ENCODE data around the gene DENND4B. TPM values are rescaled to one million over a fixed set of nuclear protein-coding genes. Genes with fewer than 3 reads are reported as not detected.

Gene DENND4B
- total and polyA plus RNA-seq, 10 of the 15 experiments (the other 5 are each of a cell fraction or from before 2014, with no cell fraction given) = 12.0 to 74.8 (median 22.7) TPM

- TF ChIP-seq FOXM1 (IDR thresholded peaks at IDR 0.05; ENCODE audit: low read depth, low read length) (no peak), RELB (IDR thresholded peaks at IDR 0.05; ENCODE audit: low read depth) (no peak), ZNF24 (IDR thresholded peaks at IDR 0.05) (no peak)
Measured at GRCh38 chr1:153953859-153954365, 7.4 kb upstream of the DENND4B start (continued).

- Histone ChIP-seq H3K27me3 (replicated peaks in 1 of 2; ENCODE audit: control insufficient read depth in 2 of 2, insufficient read depth in 2 of 2, low read length in 1 of 2) (no peaks in the 10 kb centered on the region), H3K36me3 (ENCODE audit: control insufficient read depth in 2 of 2, insufficient read depth in 2 of 2, low read length in 1 of 2) (peaks cover 33 to 38% of the 10 kb centered on the region in 2 experiments; a peak in 3 of 4 replicates), H2AFZ (ENCODE audit: control insufficient read depth, low read depth, low read length) (no peak overlapping the region), H3K79me2 (ENCODE audit: control insufficient read depth, insufficient read depth, low read length) (peaks cover 39% of the 10 kb centered on the region), H3K9me3 (replicated peaks; ENCODE audit: control insufficient read depth, insufficient read depth, low read length) (no peaks in the 10 kb centered on the region), H3K4me2 (ENCODE audit: control insufficient read depth, insufficient read depth) (no peak overlapping the region), H3K4me3 (no peak overlapping the region), H3K4me1 (ENCODE audit: control insufficient read depth, insufficient read depth, low read length) (peaks cover 15% of the 10 kb centered on the region), H3K27ac (ENCODE audit: control insufficient read depth, insufficient read depth) (no peak overlapping the region), H4K20me1 (ENCODE audit: control insufficient read depth, insufficient read depth) (peaks cover 12% of the 10 kb centered on the region; the same call in 1 of the 2 replicates), H3K9ac (ENCODE audit: control insufficient read depth, insufficient read depth, low read length) (no peak overlapping the region)
- intact Hi-C loops (cut with micrococcal nuclease; ENCODE audit: unreplicated experiment) (no loop called here), in situ Hi-C loops (cut with MboI) (no loop called here)
- DNase-seq (ENCODE audit: low read depth, low spot score) (no peak), ATAC-seq (no peak), FAIRE-seq (no peak)
- BruUV-seq (replicated peaks) = no TSS peak
- RAD21 ChIA-PET (ENCODE audit: unreplicated experiment) = no interaction called here
- SMC1A ChIA-PET (ENCODE audit: uncharacterized antibody, unreplicated experiment) = no interaction called here
- CTCF ChIA-PET = interaction anchor here (1.7 kb wide), 1 partner anchor 22 kb away, joined by 3 read pairs; no protein-coding TSS in a partner anchor
- POLR2A ChIA-PET = no interaction called here
- 73% methylated on average over 2 of the region's 2 CpGs for whole genome bisulfite sequencing (ENCODE audit: insufficient coverage, insufficient replicate concordance, low lambda C conversion rate, missing lambda C conversion rate)
- TF ChIP-seq ESRRA (IDR thresholded peaks at IDR 0.05; ENCODE audit: low read length) (no peak), MXI1 (IDR thresholded peaks at IDR 0.05; ENCODE audit: low read depth, low read length) (no peak), ZNF622 (IDR thresholded peaks at IDR 0.05) (no peak), MAX (IDR thresholded peaks at IDR 0.05; ENCODE audit: low read depth, low read length) (no peak), SKIL (IDR thresholded peaks at IDR 0.05; ENCODE audit: low read depth, poor library complexity, severe bottlenecking) (no peak), PAX8 (IDR thresholded peaks at IDR 0.05) (no peak), POU2F2 (IDR thresholded peaks at IDR 0.05; ENCODE audit: borderline replicate concordance, low read depth, low read length) (no peak), NR2F1 (conservative IDR thresholded peaks at IDR 0.05) (no peak), SMAD1 (IDR thresholded peaks at IDR 0.05; ENCODE audit: low read depth, partially characterized antibody) (no peak), HCFC1 (IDR thresholded peaks at IDR 0.05; ENCODE audit: low read length) (no peak), RAD51 (IDR thresholded peaks at IDR 0.05) (no peak), FOXK2 (IDR thresholded peaks at IDR 0.05) (no peak), ZBED1 (IDR thresholded peaks at IDR 0.05; ENCODE audit: borderline replicate concordance) (no peak), POLR2AphosphoS5 (IDR thresholded peaks at IDR 0.05; ENCODE audit: low read length) (no peak), TAF1 (IDR thresholded peaks at IDR 0.05; ENCODE audit: borderline replicate concordance, low read depth, low read length) (no peak), SPI1 (IDR thresholded peaks at IDR 0.05; ENCODE audit: borderline replicate concordance, insufficient read depth, low read depth, low read length) (no peak), ELK1 (IDR thresholded peaks at IDR 0.05; ENCODE audit: low read depth, low read length) (no peak)
Measured at GRCh38 chr1:153951801-153952200, 5.3 kb upstream of the DENND4B start.

All from GM12878 (cell line).